Chondrocyte (in vitro differentiated cells): ENCODE measurements around the gene DAB2. TPM values are rescaled to one million over a fixed set of nuclear protein-coding genes. Genes with fewer than 3 reads are reported as not detected.

ENCODE experiments used
- DNase-seq: peaks from one replicate; pipeline ENCODE4 v3.0.0; 2021; ENCODE audit warnings: mixed read lengths, low spot score
- H3K27ac Mint-ChIP-seq: one replicate; pipeline ENCODE4 v1.8.0; 2021; ENCODE audit warnings: mild to moderate bottlenecking, moderate library complexity, mixed read lengths; ENCODE audit not compliant: unreplicated experiment
- H3K27me3 Mint-ChIP-seq: 2 replicates; pipeline ENCODE4 v1.8.0; 2021; ENCODE audit warnings: low read depth, mixed read lengths
- H3K36me3 Mint-ChIP-seq: 2 replicates; pipeline ENCODE4 v1.8.0; 2021; ENCODE audit warnings: low read depth, mixed read lengths
- H3K4me1 Mint-ChIP-seq: 2 replicates; pipeline ENCODE4 v1.8.0; 2021; ENCODE audit warnings: low read depth, mild to moderate bottlenecking, mixed read lengths
- H3K4me3 Mint-ChIP-seq: one replicate; pipeline ENCODE4 v1.8.0; 2021; ENCODE audit warnings: mild to moderate bottlenecking, moderate library complexity, mixed read lengths; ENCODE audit not compliant: unreplicated experiment
- H3K9me3 Mint-ChIP-seq: 2 replicates; pipeline ENCODE4 v1.8.0; 2021; ENCODE audit warnings: low read depth, mixed read lengths
- total RNA-seq: library from RNA; stranded (reverse); gene quantifications from 3 replicates; pipeline ENCODE4 v1.2.1, GENCODE V29; 2021
- TF ChIP-seq, protein P1 (sequence below): fragments of 200-600 bp; sonication (generic); IDR thresholded peaks from 2 replicates; pipeline ENCODE4 v1.5.0; 2021; ENCODE audit warnings: antibody characterized with exemption, mild to moderate bottlenecking, moderate library complexity

Gene DAB2
- total RNA-seq, 1 donor from 2014 or later: 82.7 TPM

DNA sequence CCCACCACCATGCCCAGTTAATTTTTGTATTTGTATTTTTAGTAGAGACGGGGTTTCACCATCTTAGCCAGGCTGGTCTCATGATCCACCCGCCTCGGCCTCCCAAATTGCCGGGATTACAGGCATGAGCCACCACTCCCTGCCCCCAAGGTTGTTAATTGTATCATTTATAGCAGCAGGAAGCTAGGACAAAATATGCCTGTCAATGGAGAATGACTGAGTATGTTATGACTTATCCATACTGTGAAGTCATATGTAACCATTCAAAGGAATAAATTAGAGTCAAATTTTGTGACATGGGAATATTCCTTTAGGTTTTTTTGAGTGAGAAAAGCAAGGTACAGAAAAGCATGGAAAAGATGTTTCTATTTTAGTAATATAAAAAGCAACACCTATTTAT, 3.9 kb upstream of the DAB2 start:
- no peaks in the 10 kb centered on the region for H3K9me3 Mint-ChIP-seq
- no peak overlapping the region for H3K4me3 Mint-ChIP-seq
- no peaks in the 10 kb centered on the region for H3K36me3 Mint-ChIP-seq
- peaks cover 34% of the 10 kb centered on the region for H3K4me1 Mint-ChIP-seq
- DNase-seq: no peak
- no peaks in the 10 kb centered on the region for H3K27me3 Mint-ChIP-seq
- H3K27ac Mint-ChIP-seq: no peak overlapping the region
- TF ChIP-seq, protein P1, sequence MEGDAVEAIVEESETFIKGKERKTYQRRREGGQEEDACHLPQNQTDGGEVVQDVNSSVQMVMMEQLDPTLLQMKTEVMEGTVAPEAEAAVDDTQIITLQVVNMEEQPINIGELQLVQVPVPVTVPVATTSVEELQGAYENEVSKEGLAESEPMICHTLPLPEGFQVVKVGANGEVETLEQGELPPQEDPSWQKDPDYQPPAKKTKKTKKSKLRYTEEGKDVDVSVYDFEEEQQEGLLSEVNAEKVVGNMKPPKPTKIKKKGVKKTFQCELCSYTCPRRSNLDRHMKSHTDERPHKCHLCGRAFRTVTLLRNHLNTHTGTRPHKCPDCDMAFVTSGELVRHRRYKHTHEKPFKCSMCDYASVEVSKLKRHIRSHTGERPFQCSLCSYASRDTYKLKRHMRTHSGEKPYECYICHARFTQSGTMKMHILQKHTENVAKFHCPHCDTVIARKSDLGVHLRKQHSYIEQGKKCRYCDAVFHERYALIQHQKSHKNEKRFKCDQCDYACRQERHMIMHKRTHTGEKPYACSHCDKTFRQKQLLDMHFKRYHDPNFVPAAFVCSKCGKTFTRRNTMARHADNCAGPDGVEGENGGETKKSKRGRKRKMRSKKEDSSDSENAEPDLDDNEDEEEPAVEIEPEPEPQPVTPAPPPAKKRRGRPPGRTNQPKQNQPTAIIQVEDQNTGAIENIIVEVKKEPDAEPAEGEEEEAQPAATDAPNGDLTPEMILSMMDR: no peak

DNA sequence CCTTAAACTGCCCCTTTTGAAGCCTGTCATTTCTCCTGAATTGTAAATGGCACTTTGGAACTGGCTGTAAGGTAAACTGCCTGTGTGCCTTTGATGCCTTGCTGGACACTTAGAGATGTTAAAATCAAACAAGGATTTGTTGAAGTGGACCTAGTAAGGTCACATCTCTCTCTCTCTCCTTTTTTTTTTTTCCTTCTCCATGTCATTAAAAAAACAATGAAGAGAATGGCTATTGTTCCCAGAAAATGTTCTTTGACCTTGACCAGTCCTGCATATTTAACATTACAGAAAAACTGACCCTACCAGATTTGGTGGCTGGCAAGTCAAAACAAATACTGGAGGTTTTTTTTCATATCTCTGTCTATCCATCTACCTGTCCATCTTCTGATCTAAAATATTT, 2.9 kb upstream of the DAB2 start:
- TF ChIP-seq, protein P1: no peak

DNA sequence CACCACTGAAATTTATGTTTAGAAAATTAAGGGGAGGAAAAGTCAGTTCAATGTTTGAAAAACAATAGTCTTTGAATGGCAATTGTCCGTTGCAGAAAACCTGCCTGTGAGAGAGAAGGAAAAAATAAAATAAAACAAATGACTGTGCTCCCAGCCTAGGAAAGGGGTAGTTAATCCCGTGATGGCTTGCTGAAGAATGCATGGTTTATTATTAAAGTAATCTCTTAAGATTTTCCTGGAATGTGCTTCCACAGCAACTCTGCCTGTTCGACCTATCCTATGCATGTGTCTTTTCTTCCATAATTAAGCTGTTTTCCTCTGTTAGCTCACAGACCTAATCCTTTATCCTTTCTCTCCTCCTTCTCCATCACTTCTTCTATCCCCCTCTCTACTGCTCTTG, 2.4 kb upstream of the DAB2 start:
- peak overlapping the region; percentile 95 for H3K27ac Mint-ChIP-seq

More for the DNA sequence above, 2.9 kb upstream of the DAB2 start:
- H3K4me3 Mint-ChIP-seq: peak overlapping the region; percentile 42
- no peak for DNase-seq
- no peaks in the 10 kb centered on the region for H3K9me3 Mint-ChIP-seq
- peak overlapping the region; percentile 95 for H3K27ac Mint-ChIP-seq
- no peaks in the 10 kb centered on the region for H3K36me3 Mint-ChIP-seq
- no peaks in the 10 kb centered on the region for H3K27me3 Mint-ChIP-seq
- H3K4me1 Mint-ChIP-seq: peaks cover 44% of the 10 kb centered on the region

DNA sequence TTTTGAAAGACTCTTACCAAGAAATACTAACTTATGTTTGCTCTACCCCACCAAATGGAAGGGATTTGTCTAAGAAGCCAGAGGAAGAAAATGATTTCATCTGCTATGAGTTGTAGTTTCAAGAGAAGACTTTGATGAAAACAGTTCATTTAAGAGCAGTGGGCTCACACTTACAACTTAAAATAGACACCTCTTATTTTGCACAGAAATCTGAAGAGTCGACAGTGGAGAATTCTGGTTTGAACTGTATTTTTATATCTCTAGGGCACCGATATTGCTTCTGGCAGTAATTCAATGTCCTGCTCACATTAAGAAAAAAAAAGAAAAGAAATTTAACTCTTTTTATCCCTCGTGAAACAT, 1.9 kb upstream of the DAB2 start:
- Mint-ChIP-seq H3K36me3 (no peaks in the 10 kb centered on the region), H3K4me3 (peak overlapping the region; percentile 31), H3K4me1 (peaks cover 54% of the 10 kb centered on the region), H3K27me3 (no peaks in the 10 kb centered on the region), H3K9me3 (no peaks in the 10 kb centered on the region), H3K27ac (peak overlapping the region; percentile 95)
- DNase-seq: no peak
- TF ChIP-seq, protein P1: no peak

More for the DNA sequence above, 2.4 kb upstream of the DAB2 start:
- Mint-ChIP-seq H3K4me3 (peak overlapping the region; percentile 42), H3K27me3 (no peaks in the 10 kb centered on the region), H3K9me3 (no peaks in the 10 kb centered on the region), H3K36me3 (no peaks in the 10 kb centered on the region), H3K4me1 (peaks cover 49% of the 10 kb centered on the region)
- DNase-seq: no peak
- TF ChIP-seq, protein P1: no peak

DNA sequence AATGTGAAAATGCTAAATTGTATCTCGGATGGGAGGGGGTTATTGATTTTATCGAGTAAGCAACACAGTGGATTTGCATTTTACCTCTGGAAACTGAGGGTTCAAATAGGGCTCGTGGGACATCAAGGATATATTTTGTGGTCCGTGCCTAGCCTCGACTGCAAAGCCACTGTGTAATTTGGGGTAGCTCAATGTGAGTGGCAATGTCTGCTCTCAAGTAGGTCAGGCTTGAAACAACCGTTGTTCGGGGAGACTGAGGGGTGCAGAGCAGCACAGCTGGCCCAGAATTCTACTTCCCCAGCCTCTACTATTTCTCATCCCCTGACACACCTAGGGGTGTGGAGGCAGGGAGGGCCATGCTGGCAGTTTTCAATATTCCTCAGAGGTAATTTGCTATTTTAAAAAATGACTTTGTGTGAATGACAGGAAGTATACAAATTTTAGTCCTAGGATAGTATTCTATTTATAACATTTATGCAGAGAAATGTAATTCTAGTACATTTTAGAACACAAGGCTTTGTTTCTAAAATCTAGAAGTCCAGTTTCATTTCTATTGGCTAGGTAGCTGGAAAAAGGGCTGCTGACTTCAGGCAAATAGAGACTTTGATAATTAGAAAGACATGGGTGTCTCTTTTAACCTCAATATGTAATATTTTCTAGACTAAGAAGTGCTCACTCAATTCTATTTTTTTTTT, 1.4 kb upstream of the DAB2 start:
- H3K9me3 Mint-ChIP-seq: no peaks in the 10 kb centered on the region
- H3K4me3 Mint-ChIP-seq: peak overlapping the region; percentile 39
- H3K27ac Mint-ChIP-seq: peak overlapping the region; percentile 95
- no peaks in the 10 kb centered on the region for H3K36me3 Mint-ChIP-seq
- peaks cover 59% of the 10 kb centered on the region for H3K4me1 Mint-ChIP-seq
- DNase-seq: no peak
- TF ChIP-seq, protein P1: no peak
- H3K27me3 Mint-ChIP-seq: no peaks in the 10 kb centered on the region
